ENCODE results near the gene SLC10A7. TPM values are rescaled to one million over a fixed set of nuclear protein-coding genes. Genes with fewer than 3 reads are reported as not detected.

Gene SLC10A7
- total RNA-seq, 2 donors from 2014 or later: 6.0 to 7.5 TPM

DNA sequence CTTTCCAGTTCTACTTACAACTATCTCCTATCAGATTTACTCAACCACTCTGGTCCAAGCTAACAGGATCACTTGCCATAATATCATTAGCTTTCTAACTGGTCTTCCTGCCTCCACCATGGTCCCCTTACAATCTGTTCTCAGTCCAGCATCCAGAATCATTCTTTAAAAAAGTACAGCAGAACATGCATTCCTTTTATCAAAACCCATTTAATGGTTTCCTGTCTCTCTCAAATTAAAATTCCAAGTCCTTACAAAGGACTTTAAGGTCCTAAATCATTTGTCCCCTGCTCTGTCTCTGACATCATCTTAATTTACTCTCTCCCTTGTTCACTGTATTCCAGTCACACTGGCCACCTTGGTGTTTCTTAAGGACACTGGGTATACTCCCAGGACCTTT is 202.8 kb downstream of the SLC10A7 start:
- no peak overlapping the region for H3K27ac ChIP-seq (ENCODE audit: low read depth, low read length)
- no peaks in the 10 kb centered on the region for H3K9me3 ChIP-seq (ENCODE audit: control insufficient read depth, low read length)
- no peaks in the 10 kb centered on the region for H3K27me3 Mint-ChIP-seq (ENCODE audit: insufficient read depth)
- H3K4me3 Mint-ChIP-seq: no peak overlapping the region
- DNase-seq: no peak
- no peak overlapping the region for H3K27ac Mint-ChIP-seq
- no peaks in the 10 kb centered on the region for H3K36me3 Mint-ChIP-seq (ENCODE audit: low read depth)
- no peaks in the 10 kb centered on the region for H3K36me3 ChIP-seq (ENCODE audit: control insufficient read depth, insufficient read depth, low read length)
- no peaks in the 10 kb centered on the region for H3K27me3 ChIP-seq (ENCODE audit: control insufficient read depth, insufficient read depth, low read length, poor library complexity, severe bottlenecking)
- TF ChIP-seq, protein P1, sequence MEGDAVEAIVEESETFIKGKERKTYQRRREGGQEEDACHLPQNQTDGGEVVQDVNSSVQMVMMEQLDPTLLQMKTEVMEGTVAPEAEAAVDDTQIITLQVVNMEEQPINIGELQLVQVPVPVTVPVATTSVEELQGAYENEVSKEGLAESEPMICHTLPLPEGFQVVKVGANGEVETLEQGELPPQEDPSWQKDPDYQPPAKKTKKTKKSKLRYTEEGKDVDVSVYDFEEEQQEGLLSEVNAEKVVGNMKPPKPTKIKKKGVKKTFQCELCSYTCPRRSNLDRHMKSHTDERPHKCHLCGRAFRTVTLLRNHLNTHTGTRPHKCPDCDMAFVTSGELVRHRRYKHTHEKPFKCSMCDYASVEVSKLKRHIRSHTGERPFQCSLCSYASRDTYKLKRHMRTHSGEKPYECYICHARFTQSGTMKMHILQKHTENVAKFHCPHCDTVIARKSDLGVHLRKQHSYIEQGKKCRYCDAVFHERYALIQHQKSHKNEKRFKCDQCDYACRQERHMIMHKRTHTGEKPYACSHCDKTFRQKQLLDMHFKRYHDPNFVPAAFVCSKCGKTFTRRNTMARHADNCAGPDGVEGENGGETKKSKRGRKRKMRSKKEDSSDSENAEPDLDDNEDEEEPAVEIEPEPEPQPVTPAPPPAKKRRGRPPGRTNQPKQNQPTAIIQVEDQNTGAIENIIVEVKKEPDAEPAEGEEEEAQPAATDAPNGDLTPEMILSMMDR (conservative IDR thresholded peaks at IDR 0.05): no peak
- no peak overlapping the region for H3K4me3 ChIP-seq (ENCODE audit: low read length)
- H3K4me1 Mint-ChIP-seq: no peaks in the 10 kb centered on the region
- H3K4me1 ChIP-seq (ENCODE audit: control insufficient read depth, insufficient read depth, low read length): no peaks in the 10 kb centered on the region
- H3K9me3 Mint-ChIP-seq: peaks cover 3% of the 10 kb centered on the region
- H3K9ac ChIP-seq (ENCODE audit: extremely low read depth, low read length, poor library complexity, severe bottlenecking): no peak overlapping the region

DNA sequence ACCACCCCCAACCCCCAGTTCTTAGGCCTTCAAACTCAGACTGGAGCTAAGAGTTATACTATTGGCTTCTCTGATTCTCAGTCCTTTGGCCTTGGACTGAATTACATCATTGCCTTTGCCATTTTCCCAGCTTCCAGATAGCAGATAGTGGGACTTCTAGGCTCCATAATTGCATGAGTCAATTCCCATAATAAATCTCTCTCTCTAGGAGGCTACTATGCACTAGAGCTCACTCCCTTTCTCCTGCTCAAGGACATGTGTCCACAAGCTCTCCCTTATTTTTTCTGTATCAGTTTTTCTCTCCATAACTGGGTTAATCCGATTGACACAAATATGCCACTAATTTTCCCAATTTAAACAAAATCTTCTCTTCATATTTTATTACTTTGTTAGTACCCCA is 204.0 kb downstream of the SLC10A7 start:
- Histone ChIP-seq H3K4me3 (ENCODE audit: low read length) (no peak overlapping the region), H3K9ac (ENCODE audit: extremely low read depth, low read length, poor library complexity, severe bottlenecking) (no peak overlapping the region), H3K4me1 (ENCODE audit: control insufficient read depth, insufficient read depth, low read length) (no peaks in the 10 kb centered on the region), H3K36me3 (ENCODE audit: control insufficient read depth, insufficient read depth, low read length) (no peaks in the 10 kb centered on the region), H3K27me3 (ENCODE audit: control insufficient read depth, insufficient read depth, low read length, poor library complexity, severe bottlenecking) (peaks cover 6% of the 10 kb centered on the region), H3K9me3 (ENCODE audit: control insufficient read depth, low read length) (no peaks in the 10 kb centered on the region), H3K27ac (ENCODE audit: low read depth, low read length) (no peak overlapping the region)
- TF ChIP-seq, protein P1 (conservative IDR thresholded peaks at IDR 0.05): no peak
- no peak for DNase-seq
- no peak overlapping the region for H3K4me3 Mint-ChIP-seq
- H3K9me3 Mint-ChIP-seq: no peaks in the 10 kb centered on the region
- no peaks in the 10 kb centered on the region for H3K36me3 Mint-ChIP-seq (ENCODE audit: low read depth)
- no peaks in the 10 kb centered on the region for H3K27me3 Mint-ChIP-seq (ENCODE audit: insufficient read depth)
- H3K4me1 Mint-ChIP-seq: no peaks in the 10 kb centered on the region
- H3K27ac Mint-ChIP-seq: no peak overlapping the region
- 89 to 92% methylated on average over 1 of the region's 1 CpG for WGBS, 2 experiments (ENCODE audit: insufficient coverage in 1 of 2, insufficient read length in 1 of 2)

DNA sequence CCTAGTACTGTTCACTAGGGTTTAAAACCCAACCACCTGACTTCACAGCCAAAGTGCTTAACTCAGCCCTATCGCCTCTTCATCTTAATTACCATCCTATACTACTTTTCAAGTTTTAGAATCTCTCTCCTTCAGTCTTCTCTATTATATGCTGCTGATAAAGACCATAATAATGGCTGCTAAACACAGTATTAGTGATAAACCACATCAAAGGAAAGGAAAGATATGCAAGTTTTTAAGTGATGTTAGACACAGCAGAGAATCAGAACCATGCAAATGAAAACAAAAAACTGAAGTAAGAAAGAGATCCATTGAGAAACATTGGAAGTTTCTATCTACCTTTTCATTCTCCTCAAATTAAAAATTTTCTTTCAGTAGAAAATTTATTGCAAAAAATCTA is 206.6 kb downstream of the SLC10A7 start:
- Histone ChIP-seq H3K36me3 (ENCODE audit: control insufficient read depth, insufficient read depth, low read length) (no peaks in the 10 kb centered on the region), H3K9me3 (ENCODE audit: control insufficient read depth, low read length) (no peaks in the 10 kb centered on the region), H3K4me1 (ENCODE audit: control insufficient read depth, insufficient read depth, low read length) (peaks cover 3% of the 10 kb centered on the region), H3K27ac (ENCODE audit: low read depth, low read length) (no peak overlapping the region), H3K9ac (ENCODE audit: extremely low read depth, low read length, poor library complexity, severe bottlenecking) (no peak overlapping the region), H3K4me3 (ENCODE audit: low read length) (no peak overlapping the region), H3K27me3 (ENCODE audit: control insufficient read depth, insufficient read depth, low read length, poor library complexity, severe bottlenecking) (peaks cover 6% of the 10 kb centered on the region)
- WGBS, 2 experiments (ENCODE audit: insufficient coverage in 1 of 2, insufficient read length in 1 of 2): 86 to 88% methylated on average over 1 of the region's 1 CpG
- Mint-ChIP-seq H3K27me3 (ENCODE audit: insufficient read depth) (no peaks in the 10 kb centered on the region), H3K36me3 (ENCODE audit: low read depth) (no peaks in the 10 kb centered on the region), H3K4me1 (peaks cover 9% of the 10 kb centered on the region), H3K4me3 (no peak overlapping the region), H3K9me3 (no peaks in the 10 kb centered on the region), H3K27ac (no peak overlapping the region)
- DNase-seq: no peak
- TF ChIP-seq, protein P1 (conservative IDR thresholded peaks at IDR 0.05): no peak

Measured in endodermal cell (in vitro differentiated cells).